Measurements from ENCODE around the gene MFSD11.

DNA sequence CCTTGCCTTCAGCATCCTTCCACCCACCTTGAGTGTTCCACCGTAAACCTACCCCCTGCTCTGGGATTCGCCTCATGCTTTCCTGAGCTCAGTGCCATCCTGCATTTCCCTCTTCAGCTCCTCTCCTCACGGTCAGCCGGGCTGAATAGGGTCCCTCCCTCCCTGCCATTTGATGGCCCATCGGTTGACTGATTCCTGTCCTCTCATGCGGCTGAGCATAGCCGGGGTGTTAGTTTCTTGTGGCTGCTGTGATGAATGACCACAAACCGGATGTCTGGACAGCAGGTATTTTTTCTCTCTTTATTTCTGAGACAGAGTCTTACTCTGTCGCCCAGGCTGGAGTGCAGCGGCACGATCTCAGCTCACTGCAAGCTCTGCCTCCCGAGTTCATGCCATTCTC, 86.2 kb downstream of the MFSD11 start:
- TF ChIP-seq CTCF (IDR thresholded peaks at IDR 0.05): no peak
- no peak for TF ChIP-seq POLR2A (IDR thresholded peaks at IDR 0.05)
